HepG2 (cell line): Measurements from ENCODE around the gene FNDC3B. TPM values are rescaled to one million over a fixed set of nuclear protein-coding genes. Genes with fewer than 3 reads are reported as not detected.

Experiments used
- MYNN ChIP-seq: sonication (generic); formaldehyde crosslinking; IDR thresholded peaks from 2 replicates; pipeline ENCODE4 v1.4.0; 2020; ENCODE audit warnings: mild to moderate bottlenecking, low read depth, missing genetic modification reagents
- RAD21 ChIP-seq: fragments of 450-650 bp; formaldehyde crosslinking; IDR thresholded peaks from 2 replicates; pipeline ENCODE4 v1.5.0; 2020; ENCODE audit warnings: mild to moderate bottlenecking
- RXRA ChIP-seq: sonication (generic); formaldehyde crosslinking; IDR thresholded peaks from 2 replicates; pipeline ENCODE4 v1.5.1; 2020; ENCODE audit warnings: missing genetic modification reagents
- SKI ChIP-seq: fragments of 450-650 bp; IDR thresholded peaks from one replicate; pipeline ENCODE4 v1.6.1; 2018; ENCODE audit warnings: mild to moderate bottlenecking; ENCODE audit not compliant: partially characterized antibody
- SOX6 ChIP-seq, 2 experiments: fragments of 450-650 bp in 1 of 2; sonication (generic) in 1 of 2; formaldehyde crosslinking in 1 of 2; IDR thresholded peaks; 2 replicates each; pipeline versions ENCODE4 v1.4.0 to v1.6.1; 2017 to 2020; ENCODE audit warnings: antibody characterized with exemption in 1 of 2, mild to moderate bottlenecking in 1 of 2, missing genetic modification reagents in 1 of 2
- TEAD3 ChIP-seq: optimal IDR thresholded peaks from 2 replicates; pipeline ENCODE3; 2016; ENCODE audit warnings: borderline replicate concordance
- THAP11 ChIP-seq: IDR thresholded peaks from 2 replicates; pipeline ENCODE4 v1.6.1; 2016; ENCODE audit warnings: missing biosample characterization, missing genetic modification reagents
- ZNF33B ChIP-seq: sonication (generic); formaldehyde crosslinking; IDR thresholded peaks from 2 replicates; pipeline ENCODE4 v1.5.1; 2020; ENCODE audit warnings: mild to moderate bottlenecking, missing genetic modification reagents
- ZNF558 ChIP-seq: sonication (generic); formaldehyde crosslinking; IDR thresholded peaks from 2 replicates; pipeline ENCODE4 v1.9.0; 2022; ENCODE audit warnings: mild to moderate bottlenecking, missing genetic modification reagents, borderline replicate concordance
- ZNF589 ChIP-seq: sonication (generic); formaldehyde crosslinking; conservative IDR thresholded peaks from 2 replicates; pipeline ENCODE4 v1.8.0; 2022; ENCODE audit warnings: mild to moderate bottlenecking, moderate library complexity, missing genetic modification reagents
- ZNF644 ChIP-seq: IDR thresholded peaks from 2 replicates; pipeline ENCODE4 v1.6.1; 2016; ENCODE audit warnings: low read depth
- polyA plus RNA-seq, 8 experiments: library from polyadenylated mRNA; depleted of rRNA in 3 of 8; stranded (reverse) in 7 of 8; unstranded in 1 of 8; fragments of >200 nt; fragmentation: Illumina TruSeq in 4 of 8; extraction: Trizol in 4 of 8; gene quantifications; 2 replicates each; pipeline versions ENCODE4 v1.2.1 to v1.2.3, GENCODE V29; 2011 to 2016; ENCODE audit warnings: low read depth in 4 of 8, missing spikeins in 1 of 8, mixed read lengths in 1 of 8; ENCODE audit not compliant: insufficient read depth in 1 of 8
- total RNA-seq, 5 experiments: library from RNA; depleted of rRNA; stranded (reverse); fragments of >200 nt; fragmentation: Illumina TruSeq; extraction: Trizol; gene quantifications; 2 replicates each; pipeline ENCODE4 v1.2.3, GENCODE V29; 2016; ENCODE audit warnings: low read depth in 1 of 5
- TF ChIP-seq, protein P1 (sequence below), 2 experiments: fragments of 450-650 bp in 1 of 2; sonication (generic) in 1 of 2; formaldehyde crosslinking in 1 of 2; IDR thresholded peaks; 2 replicates each; pipeline versions ENCODE4 v1.6.1 to v1.8.0; 2016 to 2022; ENCODE audit warnings: antibody characterized with exemption in 1 of 2, mild to moderate bottlenecking in 1 of 2, missing genetic modification reagents in 1 of 2
- TF ChIP-seq, protein P2 (sequence below): sonication (generic); formaldehyde crosslinking; IDR thresholded peaks from 2 replicates; pipeline ENCODE4 v1.4.0; 2020; ENCODE audit warnings: mild to moderate bottlenecking, low read depth, missing genetic modification reagents
- TF ChIP-seq, protein P3 (sequence below): sonication (generic); formaldehyde crosslinking; conservative IDR thresholded peaks from 2 replicates; pipeline ENCODE4 v1.4.0; 2020; ENCODE audit warnings: mild to moderate bottlenecking, missing genetic modification reagents, moderate library complexity

The FNDC3B gene
- total and polyA plus RNA-seq, 2 of the 13 experiments (the other 11 are each of a cell fraction or from before 2014, with no cell fraction given): 74.8 to 103 TPM

DNA sequence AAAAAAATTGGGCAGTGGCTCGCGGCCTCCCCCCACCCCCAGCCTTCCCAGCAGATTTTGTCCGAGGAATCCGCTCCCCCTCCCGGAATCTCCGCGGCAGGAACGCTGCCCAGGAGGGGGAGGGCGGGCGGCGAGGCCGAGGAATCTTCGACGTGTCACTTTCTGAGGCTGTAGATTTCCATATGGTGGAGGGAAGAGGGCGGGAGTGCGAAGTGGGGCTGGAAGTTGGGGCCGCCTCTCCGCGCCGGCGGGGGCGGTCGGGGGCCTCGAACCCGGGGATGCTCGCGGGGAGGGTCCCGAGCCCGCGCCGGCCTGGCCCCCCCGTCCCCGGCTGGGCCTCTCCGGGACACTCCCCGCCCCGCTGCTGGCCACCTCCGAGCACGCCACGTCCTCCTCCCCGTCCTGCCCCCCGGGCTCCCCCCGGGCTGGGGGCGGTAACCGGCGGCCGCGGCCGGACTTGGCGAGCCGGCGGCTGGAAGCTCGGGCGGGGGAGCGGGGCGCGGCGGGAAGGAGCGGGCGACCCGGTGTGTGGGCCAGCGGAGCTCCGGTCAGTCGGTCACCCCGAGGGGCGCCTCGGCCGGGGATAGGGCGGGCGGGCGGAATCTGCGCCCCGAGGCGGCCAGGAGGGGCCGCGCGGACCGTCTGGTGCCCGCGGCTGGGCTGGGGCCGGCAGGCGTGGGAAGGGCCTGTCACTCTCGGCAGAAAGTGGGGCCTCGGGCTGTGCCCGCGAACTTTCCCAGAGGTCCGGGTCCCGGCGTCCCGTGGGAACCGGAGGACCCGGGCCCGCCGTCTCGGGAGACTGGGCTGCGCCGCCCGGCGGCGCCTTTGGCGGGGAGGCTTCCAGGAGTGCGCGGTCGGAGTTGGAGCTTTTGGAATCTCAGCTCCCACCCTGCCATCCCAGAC, 951 bp downstream of the FNDC3B start (continued):
- TF ChIP-seq, protein P1, sequence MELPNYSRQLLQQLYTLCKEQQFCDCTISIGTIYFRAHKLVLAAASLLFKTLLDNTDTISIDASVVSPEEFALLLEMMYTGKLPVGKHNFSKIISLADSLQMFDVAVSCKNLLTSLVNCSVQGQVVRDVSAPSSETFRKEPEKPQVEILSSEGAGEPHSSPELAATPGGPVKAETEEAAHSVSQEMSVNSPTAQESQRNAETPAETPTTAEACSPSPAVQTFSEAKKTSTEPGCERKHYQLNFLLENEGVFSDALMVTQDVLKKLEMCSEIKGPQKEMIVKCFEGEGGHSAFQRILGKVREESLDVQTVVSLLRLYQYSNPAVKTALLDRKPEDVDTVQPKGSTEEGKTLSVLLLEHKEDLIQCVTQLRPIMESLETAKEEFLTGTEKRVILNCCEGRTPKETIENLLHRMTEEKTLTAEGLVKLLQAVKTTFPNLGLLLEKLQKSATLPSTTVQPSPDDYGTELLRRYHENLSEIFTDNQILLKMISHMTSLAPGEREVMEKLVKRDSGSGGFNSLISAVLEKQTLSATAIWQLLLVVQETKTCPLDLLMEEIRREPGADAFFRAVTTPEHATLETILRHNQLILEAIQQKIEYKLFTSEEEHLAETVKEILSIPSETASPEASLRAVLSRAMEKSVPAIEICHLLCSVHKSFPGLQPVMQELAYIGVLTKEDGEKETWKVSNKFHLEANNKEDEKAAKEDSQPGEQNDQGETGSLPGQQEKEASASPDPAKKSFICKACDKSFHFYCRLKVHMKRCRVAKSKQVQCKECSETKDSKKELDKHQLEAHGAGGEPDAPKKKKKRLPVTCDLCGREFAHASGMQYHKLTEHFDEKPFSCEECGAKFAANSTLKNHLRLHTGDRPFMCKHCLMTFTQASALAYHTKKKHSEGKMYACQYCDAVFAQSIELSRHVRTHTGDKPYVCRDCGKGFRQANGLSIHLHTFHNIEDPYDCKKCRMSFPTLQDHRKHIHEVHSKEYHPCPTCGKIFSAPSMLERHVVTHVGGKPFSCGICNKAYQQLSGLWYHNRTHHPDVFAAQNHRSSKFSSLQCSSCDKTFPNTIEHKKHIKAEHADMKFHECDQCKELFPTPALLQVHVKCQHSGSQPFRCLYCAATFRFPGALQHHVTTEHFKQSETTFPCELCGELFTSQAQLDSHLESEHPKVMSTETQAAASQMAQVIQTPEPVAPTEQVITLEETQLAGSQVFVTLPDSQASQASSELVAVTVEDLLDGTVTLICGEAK (IDR thresholded peaks at IDR 0.05): no peak
- TF ChIP-seq, protein P1 (CRISPR knock-in tag; IDR thresholded peaks at IDR 0.05): no peak
- TF ChIP-seq ZNF644 (CRISPR knock-in tag) (no peak), ZNF33B (no peak), RAD21 (peak; percentile 63; the same call in 1 of the 2 replicates), MYNN (no peak), TEAD3 (peak; percentile 49), THAP11 (CRISPR knock-in tag) (peak; percentile 0; the same call in 1 of the 2 replicates), SKI (peak; percentile 70), ZNF589 (CRISPR knock-in tag) (0 out of 2 replicates have a peak, but pooled peaks have one; percentile 85), ZNF558 (CRISPR knock-in tag) (0 out of 2 replicates have a peak, but pooled peaks have one; percentile 41), RXRA (peak; percentile 18; the same call in 1 of the 2 replicates), SOX6 (IDR thresholded peaks at IDR 0.05) (no peak), SOX6 (CRISPR knock-in tag; IDR thresholded peaks at IDR 0.05) (no peak)
- TF ChIP-seq, protein P2, sequence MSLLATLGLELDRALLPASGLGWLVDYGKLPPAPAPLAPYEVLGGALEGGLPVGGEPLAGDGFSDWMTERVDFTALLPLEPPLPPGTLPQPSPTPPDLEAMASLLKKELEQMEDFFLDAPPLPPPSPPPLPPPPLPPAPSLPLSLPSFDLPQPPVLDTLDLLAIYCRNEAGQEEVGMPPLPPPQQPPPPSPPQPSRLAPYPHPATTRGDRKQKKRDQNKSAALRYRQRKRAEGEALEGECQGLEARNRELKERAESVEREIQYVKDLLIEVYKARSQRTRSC (CRISPR knock-in tag): no peak
- TF ChIP-seq, protein P3, sequence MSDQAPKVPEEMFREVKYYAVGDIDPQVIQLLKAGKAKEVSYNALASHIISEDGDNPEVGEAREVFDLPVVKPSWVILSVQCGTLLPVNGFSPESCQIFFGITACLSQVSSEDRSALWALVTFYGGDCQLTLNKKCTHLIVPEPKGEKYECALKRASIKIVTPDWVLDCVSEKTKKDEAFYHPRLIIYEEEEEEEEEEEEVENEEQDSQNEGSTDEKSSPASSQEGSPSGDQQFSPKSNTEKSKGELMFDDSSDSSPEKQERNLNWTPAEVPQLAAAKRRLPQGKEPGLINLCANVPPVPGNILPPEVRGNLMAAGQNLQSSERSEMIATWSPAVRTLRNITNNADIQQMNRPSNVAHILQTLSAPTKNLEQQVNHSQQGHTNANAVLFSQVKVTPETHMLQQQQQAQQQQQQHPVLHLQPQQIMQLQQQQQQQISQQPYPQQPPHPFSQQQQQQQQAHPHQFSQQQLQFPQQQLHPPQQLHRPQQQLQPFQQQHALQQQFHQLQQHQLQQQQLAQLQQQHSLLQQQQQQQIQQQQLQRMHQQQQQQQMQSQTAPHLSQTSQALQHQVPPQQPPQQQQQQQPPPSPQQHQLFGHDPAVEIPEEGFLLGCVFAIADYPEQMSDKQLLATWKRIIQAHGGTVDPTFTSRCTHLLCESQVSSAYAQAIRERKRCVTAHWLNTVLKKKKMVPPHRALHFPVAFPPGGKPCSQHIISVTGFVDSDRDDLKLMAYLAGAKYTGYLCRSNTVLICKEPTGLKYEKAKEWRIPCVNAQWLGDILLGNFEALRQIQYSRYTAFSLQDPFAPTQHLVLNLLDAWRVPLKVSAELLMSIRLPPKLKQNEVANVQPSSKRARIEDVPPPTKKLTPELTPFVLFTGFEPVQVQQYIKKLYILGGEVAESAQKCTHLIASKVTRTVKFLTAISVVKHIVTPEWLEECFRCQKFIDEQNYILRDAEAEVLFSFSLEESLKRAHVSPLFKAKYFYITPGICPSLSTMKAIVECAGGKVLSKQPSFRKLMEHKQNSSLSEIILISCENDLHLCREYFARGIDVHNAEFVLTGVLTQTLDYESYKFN (CRISPR knock-in tag): 0 out of 2 replicates have a peak, but pooled peaks have one; percentile 43
